Transverse colon (tissue), 3 donors: ENCODE measurements around the gene PARS2.

ENCODE experiments used
- CTCF ChIP-seq, 5 experiments: fragments of 200-600 bp in 3 of 5; fragments of 450-650 bp in 2 of 5; sonication (generic) in 3 of 5; IDR thresholded peaks; 1 replicate in 2 of 5; 2 replicates in 3 of 5; pipeline ENCODE4 v1.5.1; 2016 to 2017; ENCODE audit warnings: antibody characterized with exemption in 5 of 5, inconsistent platforms in 3 of 5, mild to moderate bottlenecking in 2 of 5, moderate library complexity in 1 of 5
- EP300 ChIP-seq: sonication (generic); formaldehyde crosslinking; IDR thresholded peaks from one replicate; pipeline ENCODE4 v1.6.1; 2017; ENCODE audit warnings: antibody characterized with exemption, low read depth

GRCh38 chr1:54810153-54810942 lies 46.0 kb upstream of the PARS2 start:
- TF ChIP-seq CTCF (IDR thresholded peaks at IDR 0.05): peak; percentile 74 to 88 (median 80)
- no peak for TF ChIP-seq EP300
